Measurements from ENCODE around the gene PPP2R2B.
"Not testable (repeated sequence)": the region's sequence is repeated elsewhere in the genome, so short reads cannot be mapped to it uniquely, and the experiment has no call there.

PPP2R2B gene

DNA sequence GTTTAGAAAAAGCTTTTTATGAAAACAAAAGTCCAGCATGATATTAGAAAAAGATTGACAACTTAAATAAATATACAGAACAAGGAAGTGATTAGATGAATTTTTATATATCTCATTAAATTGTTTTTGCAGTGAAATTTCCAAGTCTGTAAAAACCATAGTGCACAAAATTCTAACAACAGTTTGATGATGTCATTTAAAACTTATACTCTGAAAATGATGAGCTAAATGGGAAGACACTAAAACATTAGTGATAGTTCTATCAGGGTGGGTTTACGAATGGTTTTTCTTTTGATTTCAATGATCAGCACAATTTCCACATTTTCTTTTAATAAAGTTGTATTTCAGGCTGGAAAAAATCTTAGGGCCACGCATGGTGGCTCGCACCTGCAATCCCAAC, 236.1 kb downstream of the PPP2R2B start:
- DNase-seq: no peak

DNA sequence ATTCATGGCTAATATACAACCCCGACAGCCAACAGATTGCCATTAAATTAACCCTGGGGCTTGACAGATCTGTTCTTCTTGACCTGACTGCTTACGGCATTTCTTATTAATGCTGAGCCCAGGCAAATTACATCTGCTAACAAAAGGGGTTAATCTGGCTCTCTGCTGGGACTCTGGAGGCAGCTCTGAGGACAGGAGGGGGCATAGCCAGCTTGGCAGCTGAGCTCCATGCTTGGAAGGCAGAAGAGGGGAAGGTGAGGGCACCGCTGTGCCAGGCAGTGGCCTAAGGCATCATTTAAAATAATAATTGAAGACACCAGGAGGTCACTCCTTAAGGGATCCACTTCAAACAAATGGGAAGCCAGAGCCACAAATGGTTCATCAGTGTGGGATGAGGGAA, 236.6 kb downstream of the PPP2R2B start:
- DNase-seq: no peak

DNA sequence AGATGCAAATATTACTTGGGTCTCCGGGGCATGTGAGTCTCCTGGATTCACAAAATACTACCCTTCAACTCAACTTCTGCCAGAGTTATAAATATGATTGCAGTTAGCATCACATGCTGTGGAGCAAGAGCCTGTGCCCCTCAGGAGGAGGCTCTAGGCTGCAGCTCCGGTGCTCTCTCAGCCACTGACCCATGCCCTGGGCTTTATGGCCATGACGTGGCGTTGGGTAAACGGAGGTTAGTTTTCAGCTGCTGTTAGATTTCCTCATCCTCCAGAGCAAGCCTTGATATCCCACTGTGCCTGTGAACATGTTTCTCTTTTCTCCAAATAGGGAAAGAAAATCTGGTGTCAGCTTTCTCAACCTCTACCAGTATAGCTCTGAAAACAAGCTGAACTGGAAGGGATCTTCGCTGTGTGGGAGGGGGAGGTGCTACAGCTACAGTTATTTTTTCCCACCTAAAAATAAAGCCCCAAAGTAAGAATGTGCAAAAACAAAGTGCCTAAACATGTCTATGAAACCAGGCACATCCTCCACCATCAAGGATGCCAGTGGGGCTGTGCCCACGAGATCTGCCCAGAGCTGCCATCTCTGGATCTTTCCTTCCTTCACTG, 238.2 kb downstream of the PPP2R2B start:
- DNase-seq: no peak

DNA sequence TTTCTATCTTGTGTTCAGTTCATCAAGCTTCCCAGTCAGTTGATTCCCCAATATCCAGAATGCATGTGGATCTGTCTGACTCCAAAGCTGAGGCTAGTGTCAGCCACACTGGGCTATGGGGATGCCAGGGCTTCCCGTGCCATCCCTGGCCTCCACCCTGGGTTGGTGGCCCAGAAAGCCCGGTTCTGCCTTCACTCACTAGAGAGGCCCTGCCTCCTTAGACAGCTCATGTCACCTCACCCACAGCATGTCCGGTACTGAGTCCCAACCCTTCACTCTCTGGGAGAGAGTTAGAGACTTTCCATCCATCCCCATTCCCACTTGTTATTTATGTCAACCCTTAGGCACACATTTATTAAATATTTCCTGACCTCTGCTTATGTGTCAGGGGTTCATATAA, 243.1 kb downstream of the PPP2R2B start:
- DNase-seq: no peak

- DNase-seq: no peak
Observed at GRCh38 chr5:146633323-146633764, 245.2 kb downstream of the PPP2R2B start.

DNA sequence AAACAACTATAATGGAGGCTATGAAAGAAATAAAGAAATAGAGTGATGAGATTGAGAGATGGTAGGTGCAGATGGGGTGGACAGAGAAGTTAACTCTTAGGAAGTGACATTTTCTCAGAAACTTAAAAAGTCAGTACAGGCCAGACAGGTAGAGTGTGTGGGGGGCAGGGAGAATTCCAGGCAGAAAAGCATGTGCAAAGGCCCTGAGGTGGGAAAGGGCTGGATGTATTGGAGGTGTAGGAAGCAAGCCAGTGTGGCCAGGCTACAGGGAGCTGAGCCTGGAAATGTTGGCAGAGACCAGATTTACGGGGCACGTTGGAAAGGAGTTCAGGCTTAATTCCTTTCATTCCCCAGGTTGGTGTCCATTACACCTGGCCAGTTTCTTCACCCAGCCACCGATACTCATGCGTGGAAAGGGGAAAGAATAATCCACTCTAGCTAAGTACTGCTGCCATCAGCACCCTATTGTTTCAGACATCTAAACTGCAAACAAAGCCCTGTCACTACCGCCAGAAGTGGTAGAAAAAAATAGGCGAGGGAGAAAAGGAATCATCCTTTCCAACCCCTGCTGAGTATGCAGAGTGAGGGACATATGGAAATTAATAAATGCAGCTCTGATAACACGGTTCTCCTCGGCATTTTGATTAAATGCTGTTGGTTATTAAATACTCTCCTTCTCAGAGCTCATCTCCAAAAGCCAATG, 245.8 kb downstream of the PPP2R2B start:
- DNase-seq: no peak

GRCh38 chr5:146630472-146630871, 248.1 kb downstream of the PPP2R2B start:
- DNase-seq: no peak

DNA sequence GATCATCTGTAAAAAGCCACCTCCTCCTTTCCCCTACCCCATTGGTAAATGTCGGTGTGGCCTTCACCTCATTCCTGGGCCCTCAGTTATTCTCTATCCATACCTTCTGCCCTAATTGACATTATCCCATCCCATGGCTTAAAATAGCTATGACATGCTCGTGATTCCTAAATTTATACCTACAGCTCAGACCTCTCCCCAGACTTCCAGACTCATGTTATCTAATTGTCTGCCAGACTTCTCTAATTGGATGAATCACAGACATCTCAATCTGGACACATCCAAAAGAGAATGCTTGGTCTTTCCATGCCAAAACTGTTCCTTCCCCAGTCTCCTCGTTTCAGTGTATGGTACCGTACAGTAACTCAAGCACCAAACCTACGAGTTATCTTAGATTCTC, 249.6 kb downstream of the PPP2R2B start:
- DNase-seq: no peak

DNA sequence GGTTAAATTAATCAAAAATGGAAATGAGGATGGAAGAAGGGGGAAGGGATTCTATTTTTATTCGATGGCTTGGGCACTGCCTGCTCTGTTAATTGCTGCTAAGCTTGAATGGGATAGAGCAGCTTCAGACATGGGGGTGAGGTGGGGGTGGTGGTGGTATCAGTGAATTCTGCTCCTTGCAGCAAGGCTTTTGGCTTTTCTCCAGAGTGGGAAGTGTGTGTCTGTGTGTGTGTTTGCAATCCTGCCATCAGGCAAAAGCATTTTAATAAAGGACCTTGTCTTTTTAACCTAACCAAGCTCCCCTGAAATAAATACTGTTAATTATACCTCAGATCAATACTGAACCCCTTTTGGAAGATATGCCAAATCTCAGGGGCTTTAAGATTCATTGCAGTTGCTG, 251.6 kb downstream of the PPP2R2B start:
- DNase-seq: no peak

DNA sequence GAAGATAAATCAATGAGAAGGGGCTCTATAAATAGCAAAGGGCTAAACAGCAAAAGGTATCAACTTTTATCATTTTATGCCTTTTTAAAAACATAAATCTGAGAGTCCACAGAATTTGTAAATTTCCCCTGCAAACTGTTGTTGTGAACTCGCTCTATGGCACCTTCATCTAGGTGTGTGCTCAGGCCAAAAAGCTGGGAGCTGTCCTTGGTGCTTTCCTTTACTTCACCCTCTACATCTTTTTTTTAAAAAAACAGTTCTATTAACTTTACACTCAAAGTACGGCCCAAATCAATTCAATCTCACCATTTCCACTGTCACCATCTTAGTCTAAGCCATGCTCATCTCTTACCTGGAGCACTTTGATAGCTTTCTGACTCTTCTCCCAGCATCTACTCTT, 254.4 kb downstream of the PPP2R2B start:
- no peak for DNase-seq

GRCh38 chr5:146623666-146624065, 254.9 kb downstream of the PPP2R2B start:
- no peak for DNase-seq

DNA sequence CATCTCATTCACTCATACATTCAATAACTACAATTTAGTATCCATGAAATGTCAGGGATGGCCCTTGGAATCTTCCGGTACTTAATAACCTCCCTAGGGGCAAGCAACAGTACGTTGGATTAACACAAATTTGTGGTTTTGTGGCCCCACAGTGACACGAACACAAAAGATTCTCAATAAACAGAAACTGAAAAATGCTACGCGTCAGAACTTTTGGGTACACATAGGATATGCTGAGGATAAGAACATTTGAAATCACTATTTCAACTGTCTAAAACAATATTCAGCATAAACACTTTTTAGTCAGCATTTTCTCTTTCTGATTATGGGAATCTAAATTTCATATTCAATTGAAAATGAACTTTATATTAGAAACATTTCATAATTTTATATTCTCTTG, 255.5 kb downstream of the PPP2R2B start:
- no peak for DNase-seq

- DNase-seq: peak in 1 of 2 experiments; percentile 1
Observed at GRCh38 chr5:146622391-146622790, 256.2 kb downstream of the PPP2R2B start.

- no peak for DNase-seq
Observed at GRCh38 chr5:146620669-146621051, 257.9 kb downstream of the PPP2R2B start.

DNA sequence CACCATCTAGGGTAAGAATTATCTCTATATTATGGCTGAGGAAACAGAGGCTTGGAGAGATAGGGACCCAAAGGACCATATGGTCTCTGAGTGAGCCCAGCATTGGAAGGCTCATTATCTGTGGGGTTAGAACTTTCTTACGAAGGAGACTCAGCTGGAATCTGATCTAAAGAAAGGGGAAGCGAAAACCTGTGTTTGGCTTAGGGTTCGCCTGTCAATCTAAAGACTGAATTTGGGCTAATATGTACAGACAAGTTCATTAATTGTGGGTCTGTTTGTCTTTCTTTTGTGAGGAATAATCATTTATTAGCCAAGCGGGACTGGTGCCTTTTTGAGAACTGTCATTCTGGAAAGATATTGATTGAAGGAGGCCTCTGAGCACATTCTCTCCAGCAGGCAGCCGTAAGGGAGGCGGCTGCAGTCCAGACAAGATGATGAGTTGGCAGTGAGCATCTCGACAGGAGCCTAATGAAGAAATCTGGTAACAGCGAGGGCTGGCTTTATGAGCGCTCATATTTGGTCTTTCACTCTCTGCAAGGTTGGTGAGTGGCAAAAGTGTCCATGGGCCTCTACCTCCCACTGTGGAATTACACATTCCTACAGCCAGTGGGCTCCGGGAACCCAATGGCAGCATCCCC, 258.4 kb downstream of the PPP2R2B start:
- no peak for DNase-seq

DNA sequence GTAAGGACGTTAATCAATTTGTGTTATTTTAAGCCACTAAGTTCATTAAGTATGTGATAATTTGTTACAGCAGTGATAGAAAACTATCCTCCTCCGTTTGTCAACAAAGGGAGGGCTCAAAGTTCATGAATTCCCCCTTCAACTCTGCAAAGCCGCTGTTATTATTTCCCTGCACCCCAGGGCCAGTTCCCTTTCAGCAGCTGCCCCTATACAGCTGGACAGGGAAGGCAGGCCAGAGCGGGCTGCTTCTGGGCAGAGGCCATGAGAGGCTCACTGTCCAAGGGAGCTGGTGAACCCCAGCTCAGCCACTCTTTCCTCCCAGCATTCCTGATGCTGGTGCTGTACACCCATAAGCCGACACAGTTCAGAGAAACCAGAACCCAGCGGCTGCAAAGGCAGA, 260.1 kb downstream of the PPP2R2B start:
- DNase-seq: no peak

DNA sequence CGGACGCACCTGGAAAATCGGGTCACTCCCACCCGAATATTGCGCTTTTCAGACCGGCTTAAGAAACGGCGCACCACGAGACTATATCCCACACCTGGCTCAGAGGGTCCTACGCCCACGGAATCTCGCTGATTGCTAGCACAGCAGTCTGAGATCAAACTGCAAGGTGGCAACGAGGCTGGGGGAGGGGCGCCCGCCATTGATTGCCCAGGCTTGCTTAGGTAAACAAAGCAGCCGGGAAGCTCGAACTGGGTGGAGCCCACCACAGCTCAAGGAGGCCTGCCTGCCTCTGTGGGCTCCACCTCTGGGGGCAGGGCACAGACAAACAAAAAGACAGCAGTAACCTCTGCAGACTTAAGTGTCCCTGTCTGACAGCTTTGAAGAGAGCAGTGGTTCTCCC, 268.8 kb downstream of the PPP2R2B start:
- not testable (repeated sequence) for DNase-seq

DNA sequence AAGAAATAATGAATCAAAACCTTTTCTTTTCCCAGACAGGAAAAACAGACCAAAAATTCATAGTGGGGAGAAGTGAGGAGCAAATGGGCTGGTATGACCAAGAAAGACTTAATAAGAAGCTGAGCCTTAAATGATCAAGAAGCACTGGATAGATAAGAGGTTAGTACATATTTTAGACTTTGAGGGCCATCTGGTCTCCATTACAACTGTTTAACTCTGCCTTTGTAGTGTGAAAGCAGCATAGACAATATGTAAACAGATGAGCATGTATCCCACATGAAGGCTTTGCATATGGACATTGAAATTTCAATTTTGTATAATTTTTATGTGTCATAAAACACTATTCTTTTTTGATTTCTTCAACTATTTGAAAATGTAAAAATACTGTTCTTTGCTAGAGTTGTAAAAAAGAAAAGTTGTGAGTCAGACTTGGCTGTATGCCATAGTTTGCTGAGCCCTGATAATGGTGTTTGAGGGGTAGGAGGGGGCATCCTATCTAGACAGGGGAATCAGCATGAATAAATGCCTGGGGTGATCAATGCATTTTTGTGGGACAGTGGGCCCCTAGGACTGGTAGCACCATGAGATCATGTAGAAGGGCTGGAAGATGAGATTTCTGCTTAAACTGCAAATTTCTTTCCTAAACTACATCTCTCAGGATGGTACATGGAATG, 270.8 kb downstream of the PPP2R2B start:
- DNase-seq: no peak

DNA sequence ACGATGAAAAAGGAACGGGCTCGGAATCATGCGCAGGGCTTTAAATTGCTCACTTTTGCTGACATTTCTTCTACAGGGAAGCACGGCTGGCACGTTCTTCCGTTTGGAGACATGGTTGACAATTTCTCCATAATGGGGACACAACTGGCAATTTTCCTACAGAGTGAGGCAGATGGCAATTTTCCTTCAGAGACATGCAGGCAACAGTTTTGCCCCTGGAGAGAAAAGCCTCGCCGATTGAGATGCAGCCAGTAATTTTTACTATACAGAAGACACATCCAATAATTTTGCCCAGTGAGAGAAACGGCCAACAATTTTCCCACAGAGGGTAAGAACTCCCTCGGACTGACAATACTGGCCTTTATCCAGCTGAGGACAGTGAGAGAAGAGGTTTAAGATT, 271.7 kb downstream of the PPP2R2B start:
- no peak for DNase-seq

- no peak for DNase-seq
Observed at GRCh38 chr5:146600376-146600775, 278.2 kb downstream of the PPP2R2B start.

- DNase-seq: no peak
Observed at GRCh38 chr5:146599261-146599660, 279.3 kb downstream of the PPP2R2B start.

DNA sequence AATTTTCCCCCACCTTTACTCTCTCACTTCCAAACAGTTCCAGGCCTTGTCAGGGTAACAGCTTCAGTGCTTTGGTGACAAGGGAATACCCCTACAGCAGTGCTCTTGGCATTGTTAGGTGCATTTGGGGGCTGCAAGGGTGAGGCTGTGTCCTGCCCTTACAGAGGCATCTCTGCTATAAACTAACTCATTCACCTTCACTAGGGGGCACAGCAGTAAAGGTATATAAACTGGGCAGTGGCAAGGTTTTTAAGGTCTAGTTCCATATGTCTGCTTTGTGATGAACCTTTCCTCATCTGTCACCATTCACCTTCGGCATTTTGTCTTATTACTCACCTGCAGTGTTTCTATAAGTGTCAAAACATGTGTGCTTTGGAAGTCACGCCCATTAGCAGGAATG, 283.5 kb downstream of the PPP2R2B start:
- DNase-seq: no peak

DNA sequence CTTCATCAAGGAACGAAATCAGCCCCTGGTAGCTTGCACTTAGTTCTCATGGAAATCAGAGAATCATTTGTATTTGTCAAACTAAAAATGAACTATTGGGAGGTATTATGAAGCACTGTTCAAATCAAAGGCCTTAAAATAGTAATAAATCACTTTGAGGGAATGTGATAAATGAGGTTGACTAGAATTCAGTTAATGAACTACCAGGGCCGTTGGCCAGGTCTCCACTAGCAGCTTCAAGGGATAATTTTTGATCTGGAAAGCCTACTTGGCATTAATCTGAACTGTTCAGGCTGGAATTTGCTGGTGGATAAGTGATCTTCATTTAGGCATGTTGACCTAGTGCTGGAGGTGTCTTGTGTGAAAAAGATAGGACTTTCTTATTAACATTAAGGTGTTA, 286.2 kb downstream of the PPP2R2B start:
- no peak for DNase-seq

GRCh38 chr5:146589028-146589345, 289.6 kb downstream of the PPP2R2B start:
- DNase-seq: no peak
